ENCODE data around the gene LILRA5. TPM values are rescaled to one million over a fixed set of nuclear protein-coding genes. Genes with fewer than 3 reads are reported as not detected.

LILRA5 gene
- polyA plus RNA-seq, 1 experiment = not detected

GRCh38 chr19:54355675-54356074 lies 42.7 kb upstream of the LILRA5 start:
- CTCF ChIA-PET = interaction anchor here (0.6 kb wide), 1 partner anchor 36 kb away, joined by 3 read pairs; no protein-coding TSS in a partner anchor
- Histone ChIP-seq H3K4me3 (ENCODE audit: low read depth, low read length) (no peak overlapping the region), H3K27me3 (ENCODE audit: control insufficient read depth, insufficient read depth, low read length) (no peaks in the 10 kb centered on the region), H3K36me3 (ENCODE audit: control insufficient read depth, insufficient read depth, low read length) (no peaks in the 10 kb centered on the region)
- POLR2A ChIA-PET = no interaction called here
- no peak for TF ChIP-seq CTCF (IDR thresholded peaks at IDR 0.05; ENCODE audit: insufficient read depth, low read depth, low read length)
- DNase-seq (ENCODE audit: low read depth) = no peak

GRCh38 chr19:54354761-54355160 lies 41.8 kb upstream of the LILRA5 start:
- no peak for DNase-seq (ENCODE audit: low read depth)
- ChIA-PET POLR2A (no interaction called here), CTCF (interaction anchor here (0.7 to 1.7 kb wide), 2 partner anchors 16 to 30 kb away, joined by 3 to 6 read pairs; partner anchors contain the start of gene LILRA4)

GRCh38 chr19:54352546-54352945 lies 39.6 kb upstream of the LILRA5 start:
- no peak for TF ChIP-seq CTCF (IDR thresholded peaks at IDR 0.05; ENCODE audit: insufficient read depth, low read depth, low read length)
- no peak for DNase-seq (ENCODE audit: low read depth)
- Histone ChIP-seq H3K4me3 (ENCODE audit: low read depth, low read length) (no peak overlapping the region), H3K36me3 (ENCODE audit: control insufficient read depth, insufficient read depth, low read length) (no peaks in the 10 kb centered on the region), H3K27me3 (ENCODE audit: control insufficient read depth, insufficient read depth, low read length) (no peaks in the 10 kb centered on the region)
- POLR2A ChIA-PET = no interaction called here
- CTCF ChIA-PET = no interaction called here

More at GRCh38 chr19:54354761-54355160, 41.8 kb upstream of the LILRA5 start:
- Histone ChIP-seq H3K4me3 (ENCODE audit: low read depth, low read length) (no peak overlapping the region), H3K27me3 (ENCODE audit: control insufficient read depth, insufficient read depth, low read length) (no peaks in the 10 kb centered on the region), H3K36me3 (ENCODE audit: control insufficient read depth, insufficient read depth, low read length) (no peaks in the 10 kb centered on the region)
- TF ChIP-seq CTCF (IDR thresholded peaks at IDR 0.05; ENCODE audit: insufficient read depth, low read depth, low read length) = no peak

GRCh38 chr19:54352041-54352440 lies 39.1 kb upstream of the LILRA5 start:
- ChIA-PET POLR2A (no interaction called here), CTCF (no interaction called here)
- no peak for TF ChIP-seq CTCF (IDR thresholded peaks at IDR 0.05; ENCODE audit: insufficient read depth, low read depth, low read length)
- DNase-seq (ENCODE audit: low read depth) = no peak
- Histone ChIP-seq H3K4me3 (ENCODE audit: low read depth, low read length) (no peak overlapping the region), H3K36me3 (ENCODE audit: control insufficient read depth, insufficient read depth, low read length) (no peaks in the 10 kb centered on the region), H3K27me3 (ENCODE audit: control insufficient read depth, insufficient read depth, low read length) (no peaks in the 10 kb centered on the region)

GRCh38 chr19:54351474-54351873 lies 38.5 kb upstream of the LILRA5 start:
- POLR2A ChIA-PET = no interaction called here

More at GRCh38 chr19:54351474-54351873, 38.5 kb upstream of the LILRA5 start:
- no peak for DNase-seq (ENCODE audit: low read depth)
- no peak for TF ChIP-seq CTCF (IDR thresholded peaks at IDR 0.05; ENCODE audit: insufficient read depth, low read depth, low read length)
- CTCF ChIA-PET = no interaction called here
- Histone ChIP-seq H3K36me3 (ENCODE audit: control insufficient read depth, insufficient read depth, low read length) (no peaks in the 10 kb centered on the region), H3K27me3 (ENCODE audit: control insufficient read depth, insufficient read depth, low read length) (no peaks in the 10 kb centered on the region; the same call in 1 of the 2 replicates), H3K4me3 (ENCODE audit: low read depth, low read length) (no peak overlapping the region)

All from BJ (cell line).